ENCODE data around the gene BLM. TPM values are rescaled to one million over a fixed set of nuclear protein-coding genes. Genes with fewer than 3 reads are reported as not detected.
"Not testable (repeated sequence)": the region's sequence is repeated elsewhere in the genome, so short reads cannot be mapped to it uniquely, and the experiment has no call there.

BLM gene
- total RNA-seq = 64.1 and 66.4 TPM in 2 replicates

DNA sequence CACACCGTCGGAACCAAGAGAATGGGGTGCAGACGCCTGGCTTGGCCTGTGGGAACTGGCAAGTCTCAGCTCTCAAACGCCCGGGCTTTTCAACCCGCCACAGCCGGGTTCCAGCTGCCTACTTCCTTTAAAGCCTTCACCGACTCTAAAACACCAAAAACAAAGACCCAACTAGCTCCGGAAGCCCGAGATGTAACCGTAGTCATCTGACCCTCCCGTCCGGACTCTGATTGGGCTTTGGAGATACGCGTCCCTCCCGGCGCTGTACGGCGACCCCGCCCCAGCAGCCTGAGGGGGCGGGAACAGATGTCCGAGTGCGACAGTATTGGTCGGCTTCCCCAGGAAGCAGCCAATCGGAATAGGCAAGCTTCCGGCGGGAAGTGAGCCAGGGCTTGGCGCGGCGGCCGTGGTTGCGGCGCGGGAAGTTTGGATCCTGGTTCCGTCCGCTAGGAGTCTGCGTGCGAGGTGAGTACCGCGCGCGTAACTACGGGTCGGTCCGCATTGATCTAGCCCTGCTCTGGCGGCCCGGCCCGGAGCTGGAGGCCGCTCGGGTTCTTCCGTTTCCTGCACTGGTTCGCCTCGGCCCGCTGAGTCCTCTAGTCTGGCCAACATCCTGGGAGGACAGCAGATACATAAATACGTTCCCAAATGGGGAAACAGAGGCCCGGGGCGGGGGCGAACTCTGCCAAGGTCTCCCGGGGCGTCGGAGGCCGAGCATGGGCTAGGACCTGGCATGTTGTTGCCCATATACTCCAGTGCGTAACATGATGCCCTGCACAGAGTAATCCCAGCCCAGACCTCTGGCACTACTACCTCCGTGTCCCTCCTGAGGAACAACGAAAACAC is at the start of gene BLM:
Gene BLM, plus strand, starts transcription at position 371 of the 846 bp plus-strand sequence. CDS start 30,047 bp downstream, outside the sequence.
- peak; percentile 99 for DNase-seq
- Mint-ChIP-seq H3K27ac (peak within 1 kb of the TSS; percentile 96), H3K9me3 (no peaks in the 10 kb centered on the region), H3K4me1 (peaks cover 27% of the 10 kb centered on the region), H3K27me3 (no peaks in the 10 kb centered on the region), H3K4me3 (peak within 1 kb of the TSS; percentile 88), H3K36me3 (ENCODE audit: low read depth) (peaks cover 13% of the 10 kb centered on the region)
- intact Hi-C loops (cut with micrococcal nuclease) = loop anchor here (1.0 to 10.0 kb wide), 6 partner anchors 31 to 218 kb away; partner anchors contain the start of gene UNC45A

DNA sequence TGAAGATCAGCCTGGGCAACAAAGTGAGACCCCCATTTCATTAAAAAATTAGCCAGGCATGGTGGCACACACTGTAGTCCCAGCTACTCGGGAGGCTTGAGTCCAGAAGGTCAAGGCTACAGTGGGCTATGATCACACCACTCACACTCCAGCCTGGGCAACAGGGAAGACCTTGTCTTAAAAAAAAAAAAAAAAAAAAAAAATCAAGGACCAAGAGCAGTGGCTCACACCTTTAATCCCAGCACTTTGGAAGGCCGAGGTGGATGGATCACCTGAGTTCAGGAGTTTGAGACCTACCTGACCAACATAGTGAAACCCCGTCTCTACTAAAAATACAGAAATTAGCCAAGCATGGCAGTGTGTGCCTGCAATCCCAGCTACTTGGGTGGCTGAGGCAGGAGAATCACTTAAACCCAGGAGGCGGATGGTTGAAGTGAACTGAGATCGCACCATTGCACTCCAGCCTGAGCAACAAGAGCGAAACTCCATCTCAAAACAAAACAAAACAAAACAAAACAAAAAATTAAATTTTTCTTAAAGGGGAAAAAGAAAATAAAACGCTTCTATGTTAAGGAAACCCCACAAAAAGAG is 49.3 kb upstream of the BLM start:
- H3K27me3 Mint-ChIP-seq; H3K4me3 Mint-ChIP-seq; intact Hi-C loops (cut with micrococcal nuclease); DNase-seq; H3K27ac Mint-ChIP-seq; H3K9me3 Mint-ChIP-seq: not testable (repeated sequence)
- Mint-ChIP-seq H3K36me3 (ENCODE audit: low read depth) (peaks cover 12% of the 10 kb centered on the region), H3K4me1 (peaks cover 35% of the 10 kb centered on the region)

DNA sequence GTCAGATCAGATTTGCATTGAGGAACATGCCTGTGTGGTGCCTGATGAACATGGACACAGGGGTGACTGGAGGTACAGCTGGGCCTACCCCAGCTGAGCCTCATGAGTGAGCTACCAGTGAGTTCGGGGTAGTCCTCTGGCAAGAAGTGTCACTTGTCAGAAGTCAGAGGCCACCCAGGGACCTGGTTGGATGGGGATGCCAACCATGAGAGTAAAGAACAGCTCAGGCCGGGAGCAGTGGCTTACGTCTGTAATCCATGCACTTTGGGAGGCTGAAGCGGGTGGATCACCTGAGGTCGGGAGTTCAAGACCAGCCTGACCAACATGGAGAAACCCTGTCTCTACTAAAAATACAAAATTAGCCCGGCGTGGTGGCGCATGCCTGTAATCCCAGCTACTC is 46.5 kb upstream of the BLM start:
- H3K36me3 Mint-ChIP-seq (ENCODE audit: low read depth); intact Hi-C loops (cut with micrococcal nuclease); H3K4me3 Mint-ChIP-seq; DNase-seq; H3K27ac Mint-ChIP-seq; H3K27me3 Mint-ChIP-seq; H3K9me3 Mint-ChIP-seq: not testable (repeated sequence)
- H3K4me1 Mint-ChIP-seq = peaks cover 27% of the 10 kb centered on the region

DNA sequence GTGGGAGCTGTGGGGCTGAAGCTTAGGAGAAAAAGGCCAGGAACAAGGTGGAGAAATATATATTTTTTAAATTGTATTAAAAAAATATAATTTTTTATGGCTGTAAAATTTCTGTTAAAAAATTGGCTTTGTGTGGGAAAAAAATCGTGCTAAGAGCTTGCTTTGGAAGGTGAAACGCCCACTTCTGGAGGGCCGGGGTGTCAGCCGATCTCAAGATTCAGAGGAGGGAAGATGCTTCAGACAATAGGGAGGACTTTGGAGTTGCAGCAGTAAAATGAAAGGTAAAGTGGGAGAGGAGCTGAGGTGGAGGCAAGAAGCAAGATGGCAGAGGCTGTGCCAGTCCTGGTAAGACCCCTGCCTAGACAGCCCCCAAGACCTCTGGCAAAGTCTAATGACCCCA is 45.9 kb upstream of the BLM start:
- peaks cover 5% of the 10 kb centered on the region for H3K9me3 Mint-ChIP-seq
- peaks cover 23% of the 10 kb centered on the region for H3K4me1 Mint-ChIP-seq
- no peak overlapping the region for H3K4me3 Mint-ChIP-seq
- H3K27ac Mint-ChIP-seq = no peak overlapping the region
- DNase-seq = no peak
- intact Hi-C loops (cut with micrococcal nuclease) = no loop called here
- peaks cover 3% of the 10 kb centered on the region for H3K27me3 Mint-ChIP-seq
- peaks cover 2% of the 10 kb centered on the region for H3K36me3 Mint-ChIP-seq (ENCODE audit: low read depth)

DNA sequence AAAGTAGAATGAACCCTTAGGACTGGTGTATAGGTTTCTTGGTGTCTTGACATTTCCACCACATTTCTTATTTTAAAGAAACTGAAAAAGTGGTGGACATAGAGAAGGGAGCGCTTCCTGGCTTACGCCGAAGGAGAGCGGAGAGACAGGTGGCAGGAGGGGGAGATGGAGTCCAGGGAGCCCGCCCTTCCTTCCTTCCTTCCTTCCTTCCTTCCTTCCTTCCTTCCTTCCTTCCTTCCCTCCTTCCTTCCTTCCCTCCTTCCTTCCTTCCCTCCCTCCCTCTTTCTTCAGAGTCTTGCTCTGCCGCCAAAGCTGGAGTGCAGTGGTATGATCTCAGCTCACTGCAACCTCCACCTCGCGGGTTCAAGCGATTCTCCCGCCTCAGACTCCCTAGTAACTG is 43.8 kb upstream of the BLM start:
- DNase-seq; H3K27ac Mint-ChIP-seq; H3K4me3 Mint-ChIP-seq; H3K27me3 Mint-ChIP-seq; H3K9me3 Mint-ChIP-seq; H3K36me3 Mint-ChIP-seq (ENCODE audit: low read depth); intact Hi-C loops (cut with micrococcal nuclease): not testable (repeated sequence)
- peaks cover 24% of the 10 kb centered on the region for H3K4me1 Mint-ChIP-seq

DNA sequence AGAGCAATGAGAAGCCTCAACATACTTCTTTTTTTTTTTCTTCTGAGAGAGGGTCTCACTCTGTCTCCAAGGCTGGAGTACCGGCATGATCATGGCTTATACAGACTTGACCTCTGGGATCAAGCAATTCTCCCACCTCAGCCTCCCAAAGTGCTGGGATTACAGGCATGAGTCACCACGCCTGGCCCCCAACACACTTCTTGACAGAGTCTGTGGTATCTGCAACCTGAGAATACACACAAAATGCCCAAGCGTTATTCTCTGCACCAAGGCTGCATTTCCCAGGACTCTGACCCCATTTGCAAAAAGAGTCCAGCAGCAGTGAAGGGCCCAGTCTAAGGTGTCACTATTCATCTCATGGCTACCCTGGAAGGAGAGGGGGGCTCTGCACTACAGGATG is 42.7 kb upstream of the BLM start:
- Mint-ChIP-seq H3K4me1 (peaks cover 31% of the 10 kb centered on the region), H3K4me3 (no peak overlapping the region), H3K27ac (no peak overlapping the region), H3K27me3 (no peaks in the 10 kb centered on the region), H3K36me3 (ENCODE audit: low read depth) (peaks cover 5% of the 10 kb centered on the region), H3K9me3 (peaks cover 5% of the 10 kb centered on the region)
- intact Hi-C loops (cut with micrococcal nuclease) = no loop called here
- DNase-seq = no peak

DNA sequence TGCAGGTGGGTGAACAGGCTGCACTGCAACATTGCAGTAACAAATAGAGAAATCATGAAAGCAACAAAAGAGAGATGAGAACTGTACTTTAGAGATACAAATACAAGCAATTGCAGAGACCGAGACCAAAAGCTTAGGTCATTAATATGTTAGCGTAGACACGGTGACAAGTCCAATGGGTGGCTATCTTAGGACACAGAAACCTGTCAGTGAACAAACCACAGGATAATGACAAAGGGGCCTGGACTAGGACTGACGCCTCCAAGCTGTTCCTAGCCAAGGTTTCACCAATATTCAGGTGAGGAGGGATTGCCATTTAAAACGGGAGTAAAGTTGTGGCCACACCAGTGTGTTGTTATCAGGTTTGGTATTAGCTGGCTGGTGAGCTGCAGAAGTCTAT is 41.7 kb upstream of the BLM start:
- Mint-ChIP-seq H3K4me3 (no peak overlapping the region), H3K36me3 (ENCODE audit: low read depth) (peaks cover 5% of the 10 kb centered on the region), H3K9me3 (peaks cover 5% of the 10 kb centered on the region), H3K4me1 (peaks cover 36% of the 10 kb centered on the region), H3K27me3 (no peaks in the 10 kb centered on the region), H3K27ac (peak overlapping the region; percentile 9)
- intact Hi-C loops (cut with micrococcal nuclease) = no loop called here
- DNase-seq = no peak

DNA sequence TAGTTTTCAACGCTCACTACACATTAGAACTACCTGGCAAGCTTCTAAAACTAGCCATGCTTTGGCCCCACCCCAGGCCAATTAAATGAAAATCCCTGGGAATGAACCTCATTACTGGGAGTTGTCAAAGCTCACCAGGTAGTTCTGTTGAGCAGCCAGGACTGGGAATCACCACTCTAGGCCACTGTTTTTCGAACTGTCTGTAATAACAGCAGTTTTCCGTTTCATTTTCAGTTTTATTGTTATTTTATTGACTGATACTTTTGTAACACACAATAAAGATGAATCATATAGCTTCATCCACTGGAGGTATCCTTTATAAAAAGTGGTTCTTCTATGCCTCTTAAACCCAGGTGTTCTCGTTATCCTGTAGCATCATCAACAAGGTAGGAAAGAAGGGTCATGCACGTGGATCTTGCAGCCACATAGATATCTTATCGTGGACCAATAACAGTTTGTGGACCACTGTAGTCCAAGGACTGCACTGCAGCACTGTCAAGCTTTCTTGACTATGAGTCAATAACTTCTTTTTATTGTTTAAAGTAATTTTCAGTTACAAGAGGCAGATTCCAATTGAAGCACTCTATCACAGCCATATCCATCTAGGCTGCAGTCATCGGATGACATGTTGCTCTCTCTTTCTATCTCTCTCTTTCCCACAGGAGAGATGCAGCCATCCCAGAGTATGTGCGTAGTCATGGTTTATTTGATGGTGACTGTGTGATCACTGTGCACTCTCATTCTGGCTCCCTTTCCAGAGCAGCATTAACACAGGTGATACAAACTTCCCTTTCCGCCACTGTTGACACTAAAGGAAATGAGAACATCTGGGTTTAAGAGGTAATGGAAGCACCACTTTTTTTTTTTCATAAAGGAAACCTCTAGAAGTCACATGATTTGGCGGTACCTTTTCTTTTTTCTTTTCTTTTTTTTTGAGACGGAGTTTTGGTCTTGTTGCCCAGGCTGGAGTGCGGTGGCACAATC is 39.0 kb upstream of the BLM start:
- peak overlapping the region; percentile 50 for H3K4me3 Mint-ChIP-seq
- intact Hi-C loops (cut with micrococcal nuclease) = loop anchor here (1.0 kb wide), 2 partner anchors 8 to 30 kb away; no protein-coding TSS in a partner anchor
- H3K36me3 Mint-ChIP-seq (ENCODE audit: low read depth) = peaks cover 3% of the 10 kb centered on the region
- peak overlapping the region; percentile 89 for H3K27ac Mint-ChIP-seq
- peaks cover 46% of the 10 kb centered on the region for H3K4me1 Mint-ChIP-seq
- H3K27me3 Mint-ChIP-seq = no peaks in the 10 kb centered on the region
- no peaks in the 10 kb centered on the region for H3K9me3 Mint-ChIP-seq
- peak; percentile 84 for DNase-seq

DNA sequence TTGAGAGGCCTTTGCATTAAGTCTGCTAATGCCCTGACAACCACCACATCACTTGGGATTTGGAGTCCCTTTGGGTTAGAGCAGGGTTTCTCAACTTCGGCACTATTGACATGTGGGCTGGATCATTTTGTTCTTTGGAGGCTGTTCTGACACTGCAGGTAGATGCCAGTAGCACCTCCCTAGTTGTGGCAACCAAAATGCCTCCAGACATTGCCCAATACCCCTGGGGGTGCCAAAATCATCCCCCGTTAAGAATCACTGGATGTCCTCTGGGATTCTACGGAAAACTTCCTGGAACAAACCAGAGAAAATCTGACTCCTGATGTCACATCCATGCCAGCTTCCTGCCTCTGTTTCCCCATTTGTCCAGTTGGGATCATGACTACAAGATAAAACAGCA is 37.2 kb upstream of the BLM start:
- no peak for DNase-seq
- Mint-ChIP-seq H3K9me3 (no peaks in the 10 kb centered on the region), H3K4me3 (no peak overlapping the region), H3K27ac (peak overlapping the region; percentile 41), H3K36me3 (ENCODE audit: low read depth) (peaks cover 3% of the 10 kb centered on the region), H3K27me3 (no peaks in the 10 kb centered on the region), H3K4me1 (peaks cover 50% of the 10 kb centered on the region)
- intact Hi-C loops (cut with micrococcal nuclease) = loop anchor here (1.0 kb wide), 1 partner anchor 19 kb away; no protein-coding TSS in a partner anchor

DNA sequence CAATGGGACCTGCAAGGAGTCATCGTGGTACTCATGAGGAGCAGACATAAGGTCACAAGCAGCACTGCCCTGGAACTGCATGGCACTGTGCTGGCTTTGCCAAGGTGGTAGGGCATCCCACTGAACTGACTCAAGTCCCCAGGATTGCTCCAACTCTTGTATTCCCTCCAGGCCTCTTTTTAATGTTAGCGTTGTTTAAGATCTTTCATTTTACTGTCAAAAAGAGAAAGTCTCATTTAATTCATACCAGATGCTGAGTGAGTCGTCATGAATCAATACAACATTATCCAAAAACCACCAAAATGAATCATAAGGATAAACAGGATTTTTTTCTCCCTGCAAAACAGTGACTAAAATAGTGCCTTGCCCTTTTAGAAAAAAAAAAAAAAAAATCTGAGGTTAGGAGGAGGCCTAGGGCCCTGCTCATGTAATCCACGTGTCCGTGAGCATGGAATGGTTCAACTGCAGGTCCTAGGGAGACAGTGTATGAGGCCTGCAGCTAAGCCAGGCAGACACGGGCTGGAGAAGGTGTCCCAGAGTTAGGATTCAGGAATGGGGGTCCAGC is 36.7 kb upstream of the BLM start:
- intact Hi-C loops (cut with micrococcal nuclease) = loop anchor here (1.0 kb wide), 1 partner anchor 19 kb away; no protein-coding TSS in a partner anchor
- Mint-ChIP-seq H3K9me3 (no peaks in the 10 kb centered on the region), H3K27ac (peak overlapping the region; percentile 41), H3K4me1 (peaks cover 51% of the 10 kb centered on the region), H3K4me3 (no peak overlapping the region), H3K27me3 (no peaks in the 10 kb centered on the region), H3K36me3 (ENCODE audit: low read depth) (peaks cover 3% of the 10 kb centered on the region)
- no peak for DNase-seq

DNA sequence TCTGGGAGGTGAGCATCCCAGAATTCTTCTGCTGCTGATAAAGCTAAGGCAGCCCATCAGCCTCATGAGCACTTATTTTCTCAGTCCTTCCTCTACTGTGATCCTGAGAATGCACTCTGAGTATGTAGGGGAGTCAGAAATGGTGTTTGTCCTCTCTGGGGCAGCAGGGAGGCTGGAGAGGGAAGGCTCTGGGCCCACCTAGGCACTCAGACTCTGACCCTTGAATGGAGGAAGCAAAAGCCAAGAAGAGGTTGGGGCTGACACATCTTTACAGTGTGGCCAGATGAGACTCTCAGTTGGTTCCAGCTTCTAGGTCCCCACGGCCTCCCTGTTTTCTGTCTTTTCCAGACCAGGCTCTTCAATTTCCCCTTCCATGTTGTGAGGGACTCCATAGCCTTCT is 36.1 kb upstream of the BLM start:
- Mint-ChIP-seq H3K4me3 (no peak overlapping the region), H3K27me3 (no peaks in the 10 kb centered on the region), H3K9me3 (no peaks in the 10 kb centered on the region), H3K36me3 (ENCODE audit: low read depth) (peaks cover 3% of the 10 kb centered on the region), H3K27ac (peak overlapping the region; percentile 56), H3K4me1 (peaks cover 54% of the 10 kb centered on the region)
- intact Hi-C loops (cut with micrococcal nuclease) = no loop called here
- DNase-seq = peak; percentile 58

DNA sequence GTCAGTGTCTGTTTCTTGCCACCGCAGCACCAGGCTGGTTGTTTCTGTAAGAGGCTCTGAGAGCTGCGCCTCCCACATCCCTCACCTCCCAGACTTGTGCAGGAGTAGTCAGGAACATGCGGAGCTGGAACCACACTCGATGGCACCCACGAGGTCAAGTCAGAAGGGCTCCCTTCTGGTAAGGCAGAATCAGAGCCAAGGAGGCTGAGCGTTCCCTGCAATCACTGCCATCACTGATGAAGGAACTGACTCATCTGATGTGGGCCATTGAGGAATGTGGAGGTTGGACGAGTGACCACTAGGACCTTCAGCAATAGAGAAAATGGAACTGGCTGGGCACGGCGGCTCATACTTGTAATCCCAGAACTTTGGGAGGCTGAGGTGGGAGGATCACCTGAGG is 35.7 kb upstream of the BLM start:
- Mint-ChIP-seq H3K27ac (no peak overlapping the region), H3K27me3 (no peaks in the 10 kb centered on the region), H3K9me3 (no peaks in the 10 kb centered on the region), H3K4me1 (peaks cover 57% of the 10 kb centered on the region), H3K36me3 (ENCODE audit: low read depth) (peaks cover 2% of the 10 kb centered on the region), H3K4me3 (no peak overlapping the region)
- intact Hi-C loops (cut with micrococcal nuclease) = no loop called here
- no peak for DNase-seq

DNA sequence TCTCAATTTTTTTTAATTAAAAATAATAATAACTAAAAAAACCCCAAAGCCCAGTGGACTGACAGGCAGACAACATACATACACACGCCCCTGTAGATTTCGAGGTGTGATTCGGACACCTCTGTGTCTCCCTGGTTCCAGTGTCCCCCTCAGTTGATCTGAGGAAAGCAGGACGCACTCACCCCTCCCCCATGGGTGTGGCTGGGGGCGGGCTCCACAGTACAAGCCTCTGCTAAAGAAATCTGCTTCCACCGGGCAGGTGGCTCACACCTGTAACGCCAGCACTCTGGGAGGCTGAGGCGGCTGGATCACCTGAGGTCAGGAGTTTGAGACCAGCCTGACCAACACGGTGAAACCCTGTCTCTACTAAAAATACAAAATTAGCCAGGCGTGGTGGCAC is 33.8 kb upstream of the BLM start:
- H3K9me3 Mint-ChIP-seq = no peaks in the 10 kb centered on the region
- no peak overlapping the region for H3K27ac Mint-ChIP-seq
- H3K4me3 Mint-ChIP-seq = no peak overlapping the region
- peaks cover 62% of the 10 kb centered on the region for H3K4me1 Mint-ChIP-seq
- DNase-seq = no peak
- no peaks in the 10 kb centered on the region for H3K27me3 Mint-ChIP-seq
- peaks cover 3% of the 10 kb centered on the region for H3K36me3 Mint-ChIP-seq (ENCODE audit: low read depth)
- intact Hi-C loops (cut with micrococcal nuclease) = no loop called here
